NCI-H748 (cell line): ENCODE results near the gene AICDA.
A peak's percentile ranks its signal among the peaks of the same experiment; 100 is the strongest.
"Not testable (repeated sequence)": the region's sequence is repeated elsewhere in the genome, so short reads cannot be mapped to it uniquely, and the experiment has no call there.

Experiments
- DNase-seq: peaks from one replicate; lab custom pipeline; 2025; ENCODE audit not compliant: unreplicated experiment; lab: John Stamatoyannopoulos, UW

AICDA gene

GRCh38 chr12:8613881-8614280 lies 1.2 kb upstream of the AICDA start:
- not testable (repeated sequence) for DNase-seq

- peak; percentile 33 for DNase-seq
Measured at GRCh38 chr12:8609061-8609570, 3.5 kb downstream of the AICDA start.

GRCh38 chr12:8606890-8607289 lies 5.8 kb downstream of the AICDA start:
- no peak for DNase-seq

GRCh38 chr12:8605057-8605456 lies 7.6 kb downstream of the AICDA start:
- DNase-seq: no peak

GRCh38 chr12:8603856-8604255 lies 8.8 kb downstream of the AICDA start:
- no peak for DNase-seq

GRCh38 chr12:8603286-8603685 lies 9.4 kb downstream of the AICDA start:
- no peak for DNase-seq

GRCh38 chr12:8596561-8596960 lies 16.1 kb downstream of the AICDA start:
- no peak for DNase-seq

GRCh38 chr12:8594072-8594471 lies 18.6 kb downstream of the AICDA start:
- peak; percentile 0 for DNase-seq

GRCh38 chr12:8593246-8593645 lies 19.4 kb downstream of the AICDA start:
- no peak for DNase-seq

- no peak for DNase-seq
Measured at GRCh38 chr12:8590842-8591545, 21.7 kb downstream of the AICDA start.

GRCh38 chr12:8589679-8590078 lies 23.0 kb downstream of the AICDA start:
- DNase-seq: no peak

- DNase-seq: not testable (repeated sequence)
Measured at GRCh38 chr12:8584478-8584877, 28.2 kb downstream of the AICDA start.

GRCh38 chr12:8584004-8584403 lies 28.7 kb downstream of the AICDA start:
- DNase-seq: no peak

- DNase-seq: no peak
Measured at GRCh38 chr12:8581098-8581784, 31.4 kb downstream of the AICDA start.

GRCh38 chr12:8577879-8578278 lies 34.8 kb downstream of the AICDA start:
- DNase-seq: no peak

GRCh38 chr12:8572507-8572906 lies 40.2 kb downstream of the AICDA start:
- DNase-seq: no peak

GRCh38 chr12:8566525-8566924 lies 46.1 kb downstream of the AICDA start:
- DNase-seq: peak; percentile 7

- not testable (repeated sequence) for DNase-seq
Measured at GRCh38 chr12:8566052-8566451, 46.6 kb downstream of the AICDA start.

- peak; percentile 76 for DNase-seq
Measured at GRCh38 chr12:8564656-8565055, 48.0 kb downstream of the AICDA start.

GRCh38 chr12:8563356-8563755 lies 49.3 kb downstream of the AICDA start:
- no peak for DNase-seq

- DNase-seq: peak; percentile 30
Measured at GRCh38 chr12:8562310-8562709, 50.3 kb downstream of the AICDA start.

GRCh38 chr12:8561011-8561410 lies 51.6 kb downstream of the AICDA start:
- DNase-seq: no peak
